CD4-positive, alpha-beta T cell treated with Interleukin-17A for 4 hours (primary cell): Measurements from ENCODE around the gene STXBP1.
"Not testable (repeated sequence)": the region's sequence is repeated elsewhere in the genome, so short reads cannot be mapped to it uniquely, and the experiment has no call there.

Experiments
- DNase-seq: peaks from one replicate; pipeline ENCODE4 v3.0.0-alpha.2; 2020; ENCODE audit warnings: mixed read lengths

Gene STXBP1

GRCh38 chr9:127578627-127578951 is 33.5 kb upstream of the STXBP1 start:
- no peak for DNase-seq

GRCh38 chr9:127578952-127579853 is 32.9 kb upstream of the STXBP1 start:
- DNase-seq, result peak; percentile 84

- DNase-seq, result no peak
Observed at GRCh38 chr9:127580366-127580765, 31.7 kb upstream of the STXBP1 start.

- DNase-seq, result no peak
Observed at GRCh38 chr9:127580879-127581475, 31.1 kb upstream of the STXBP1 start.

- DNase-seq, result not testable (repeated sequence)
Observed at GRCh38 chr9:127584474-127584805, 27.6 kb upstream of the STXBP1 start.

GRCh38 chr9:127585161-127585819 is 26.8 kb upstream of the STXBP1 start:
- no peak for DNase-seq

GRCh38 chr9:127586096-127586495 is 26.0 kb upstream of the STXBP1 start:
- DNase-seq, result no peak

- DNase-seq, result peak; percentile 80
Observed at GRCh38 chr9:127586537-127586936, 25.5 kb upstream of the STXBP1 start.

GRCh38 chr9:127587966-127588365 is 24.1 kb upstream of the STXBP1 start:
- DNase-seq, result no peak

GRCh38 chr9:127588740-127589506 is 23.2 kb upstream of the STXBP1 start:
- DNase-seq, result no peak

GRCh38 chr9:127589955-127590370 is 22.1 kb upstream of the STXBP1 start:
- DNase-seq, result peak; percentile 65

- DNase-seq, result no peak
Observed at GRCh38 chr9:127595611-127596010, 16.5 kb upstream of the STXBP1 start.

- DNase-seq, result no peak
Observed at GRCh38 chr9:127598839-127599549, 13.1 kb upstream of the STXBP1 start.

- DNase-seq, result no peak
Observed at GRCh38 chr9:127599550-127599891, 12.6 kb upstream of the STXBP1 start.

GRCh38 chr9:127603226-127603625 is 8.9 kb upstream of the STXBP1 start:
- DNase-seq, result no peak

- no peak for DNase-seq
Observed at GRCh38 chr9:127606043-127606442, 6.0 kb upstream of the STXBP1 start.

GRCh38 chr9:127608104-127608966 is 3.7 kb upstream of the STXBP1 start:
- peak; percentile 86 for DNase-seq

- DNase-seq, result no peak
Observed at GRCh38 chr9:127611603-127611898, 526 bp upstream of the STXBP1 start.

- DNase-seq, result peak; percentile 55
Observed at GRCh38 chr9:127612939-127613582, 984 bp downstream of the STXBP1 start.

- no peak for DNase-seq
Observed at GRCh38 chr9:127613583-127613954, 1.5 kb downstream of the STXBP1 start.

- DNase-seq, result no peak
Observed at GRCh38 chr9:127614961-127615360, 2.9 kb downstream of the STXBP1 start.
